ENCODE data around the gene FCN1.

- no peak for TF ChIP-seq CTCF (conservative IDR thresholded peaks at IDR 0.05; ENCODE audit: low read length)
- TF ChIP-seq EZH2phosphoT487 (IDR thresholded peaks at IDR 0.05; ENCODE audit: borderline replicate concordance): no peak
These were observed 19.4 kb downstream of the FCN1 start for GRCh38 chr9:134898319-134898718.

Measured in Loucy (cell line).